ENCODE data around the gene GPX3. TPM values are rescaled to one million over a fixed set of nuclear protein-coding genes. Genes with fewer than 3 reads are reported as not detected.

Gene GPX3
- total and polyA plus RNA-seq, 2 of the 13 experiments (the other 11 are each of a cell fraction or from before 2014, with no cell fraction given), result 33.8 to 1,892 TPM

DNA sequence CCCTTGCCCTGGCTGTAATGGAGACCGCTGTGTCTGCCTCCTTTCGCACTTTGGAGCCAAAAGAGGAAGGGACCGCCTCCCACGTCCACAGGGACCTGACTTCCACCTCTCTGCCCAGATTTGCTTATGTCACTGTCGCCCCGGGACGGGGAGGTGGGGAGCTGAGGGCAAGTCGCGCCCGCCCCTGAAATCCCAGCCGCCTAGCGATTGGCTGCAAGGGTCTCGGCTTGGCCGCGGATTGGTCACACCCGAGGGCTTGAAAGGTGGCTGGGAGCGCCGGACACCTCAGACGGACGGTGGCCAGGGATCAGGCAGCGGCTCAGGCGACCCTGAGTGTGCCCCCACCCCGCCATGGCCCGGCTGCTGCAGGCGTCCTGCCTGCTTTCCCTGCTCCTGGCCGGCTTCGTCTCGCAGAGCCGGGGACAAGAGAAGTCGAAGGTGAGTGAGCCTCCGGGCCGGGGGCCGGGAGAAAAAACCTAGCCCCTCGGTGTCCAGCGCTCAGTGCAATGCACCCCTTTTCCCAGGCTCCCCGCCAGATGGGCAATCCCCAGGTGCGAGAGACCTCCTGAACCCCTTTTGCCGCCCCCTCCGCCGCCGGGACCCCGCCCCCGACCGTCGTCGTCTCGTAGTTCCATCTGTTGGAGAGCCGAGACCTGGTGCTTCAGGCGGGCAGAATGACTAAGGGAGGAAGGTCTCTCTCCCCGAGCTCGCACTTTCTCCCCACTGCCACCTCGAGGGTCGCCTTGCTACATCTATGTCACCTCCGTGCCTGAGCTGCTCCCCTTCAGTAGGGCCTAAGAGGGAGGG is at the start of gene GPX3 (continued):
- TF ChIP-seq ERF (CRISPR knock-in tag; IDR thresholded peaks at IDR 0.05) (peak; percentile 83), ZFP37 (CRISPR knock-in tag; IDR thresholded peaks at IDR 0.05; ENCODE audit: borderline replicate concordance) (no peak), CHCHD3 (CRISPR knock-in tag; IDR thresholded peaks at IDR 0.05) (no peak), ZNF879 (CRISPR knock-in tag; IDR thresholded peaks at IDR 0.05) (no peak), SYNCRIP (IDR thresholded peaks at IDR 0.05; ENCODE audit: insufficient read depth, low read depth, low read length) (no peak), ATF1 (CRISPR knock-in tag; IDR thresholded peaks at IDR 0.05) (peak; percentile 49; the same call in 1 of the 2 replicates), POLR2AphosphoS2 (IDR thresholded peaks at IDR 0.05; ENCODE audit: low read depth, low read length) (no peak), HNRNPL (IDR thresholded peaks at IDR 0.05; ENCODE audit: low read depth, low read length) (0 out of 2 replicates have a peak, but pooled peaks have one; percentile 34), AFF4 (CRISPR knock-in tag; IDR thresholded peaks at IDR 0.05) (no peak), RAD51 (IDR thresholded peaks at IDR 0.05; ENCODE audit: borderline replicate concordance) (no peak), ZNF264 (CRISPR knock-in tag; IDR thresholded peaks at IDR 0.05) (no peak), DRAP1 (CRISPR knock-in tag; IDR thresholded peaks at IDR 0.05) (peak; percentile 99), HOXD1 (CRISPR knock-in tag; IDR thresholded peaks at IDR 0.05) (peak; percentile 48; the same call in 1 of the 2 replicates), ZNF235 (CRISPR knock-in tag; IDR thresholded peaks at IDR 0.05; ENCODE audit: borderline replicate concordance) (no peak), ZNF883 (CRISPR knock-in tag; IDR thresholded peaks at IDR 0.05; ENCODE audit: not compliant biosample characterization) (peak; percentile 69), ZIK1 (CRISPR knock-in tag; IDR thresholded peaks at IDR 0.05; ENCODE audit: borderline replicate concordance, low read depth) (no peak; the same call in 1 of the 2 replicates)
- TF ChIP-seq, protein P1, sequence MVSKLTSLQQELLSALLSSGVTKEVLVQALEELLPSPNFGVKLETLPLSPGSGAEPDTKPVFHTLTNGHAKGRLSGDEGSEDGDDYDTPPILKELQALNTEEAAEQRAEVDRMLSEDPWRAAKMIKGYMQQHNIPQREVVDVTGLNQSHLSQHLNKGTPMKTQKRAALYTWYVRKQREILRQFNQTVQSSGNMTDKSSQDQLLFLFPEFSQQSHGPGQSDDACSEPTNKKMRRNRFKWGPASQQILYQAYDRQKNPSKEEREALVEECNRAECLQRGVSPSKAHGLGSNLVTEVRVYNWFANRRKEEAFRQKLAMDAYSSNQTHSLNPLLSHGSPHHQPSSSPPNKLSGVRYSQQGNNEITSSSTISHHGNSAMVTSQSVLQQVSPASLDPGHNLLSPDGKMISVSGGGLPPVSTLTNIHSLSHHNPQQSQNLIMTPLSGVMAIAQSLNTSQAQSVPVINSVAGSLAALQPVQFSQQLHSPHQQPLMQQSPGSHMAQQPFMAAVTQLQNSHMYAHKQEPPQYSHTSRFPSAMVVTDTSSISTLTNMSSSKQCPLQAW (CRISPR knock-in tag; IDR thresholded peaks at IDR 0.05), result peak; percentile 77; the same call in 1 of the 2 replicates
- TF ChIP-seq, protein P2, sequence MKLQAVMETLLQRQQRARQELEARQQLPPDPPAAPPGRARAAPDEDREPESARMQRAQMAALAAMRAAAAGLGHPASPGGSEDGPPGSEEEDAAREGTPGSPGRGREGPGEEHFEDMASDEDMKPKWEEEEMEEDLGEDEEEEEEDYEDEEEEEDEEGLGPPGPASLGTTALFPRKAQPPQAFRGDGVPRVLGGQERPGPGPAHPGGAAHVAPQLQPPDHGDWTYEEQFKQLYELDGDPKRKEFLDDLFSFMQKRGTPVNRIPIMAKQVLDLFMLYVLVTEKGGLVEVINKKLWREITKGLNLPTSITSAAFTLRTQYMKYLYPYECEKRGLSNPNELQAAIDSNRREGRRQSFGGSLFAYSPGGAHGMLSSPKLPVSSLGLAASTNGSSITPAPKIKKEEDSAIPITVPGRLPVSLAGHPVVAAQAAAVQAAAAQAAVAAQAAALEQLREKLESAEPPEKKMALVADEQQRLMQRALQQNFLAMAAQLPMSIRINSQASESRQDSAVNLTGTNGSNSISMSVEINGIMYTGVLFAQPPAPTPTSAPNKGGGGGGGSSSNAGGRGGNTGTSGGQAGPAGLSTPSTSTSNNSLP (IDR thresholded peaks at IDR 0.05; ENCODE audit: low read depth, low read length), result no peak
- TF ChIP-seq, protein P3, sequence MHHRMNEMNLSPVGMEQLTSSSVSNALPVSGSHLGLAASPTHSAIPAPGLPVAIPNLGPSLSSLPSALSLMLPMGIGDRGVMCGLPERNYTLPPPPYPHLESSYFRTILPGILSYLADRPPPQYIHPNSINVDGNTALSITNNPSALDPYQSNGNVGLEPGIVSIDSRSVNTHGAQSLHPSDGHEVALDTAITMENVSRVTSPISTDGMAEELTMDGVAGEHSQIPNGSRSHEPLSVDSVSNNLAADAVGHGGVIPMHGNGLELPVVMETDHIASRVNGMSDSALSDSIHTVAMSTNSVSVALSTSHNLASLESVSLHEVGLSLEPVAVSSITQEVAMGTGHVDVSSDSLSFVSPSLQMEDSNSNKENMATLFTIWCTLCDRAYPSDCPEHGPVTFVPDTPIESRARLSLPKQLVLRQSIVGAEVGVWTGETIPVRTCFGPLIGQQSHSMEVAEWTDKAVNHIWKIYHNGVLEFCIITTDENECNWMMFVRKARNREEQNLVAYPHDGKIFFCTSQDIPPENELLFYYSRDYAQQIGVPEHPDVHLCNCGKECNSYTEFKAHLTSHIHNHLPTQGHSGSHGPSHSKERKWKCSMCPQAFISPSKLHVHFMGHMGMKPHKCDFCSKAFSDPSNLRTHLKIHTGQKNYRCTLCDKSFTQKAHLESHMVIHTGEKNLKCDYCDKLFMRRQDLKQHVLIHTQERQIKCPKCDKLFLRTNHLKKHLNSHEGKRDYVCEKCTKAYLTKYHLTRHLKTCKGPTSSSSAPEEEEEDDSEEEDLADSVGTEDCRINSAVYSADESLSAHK (CRISPR knock-in tag; IDR thresholded peaks at IDR 0.05; ENCODE audit: borderline replicate concordance), result no peak
